ENCODE measurements around the gene ATP9A. TPM values are rescaled to one million over a fixed set of nuclear protein-coding genes. Genes with fewer than 3 reads are reported as not detected.

Gene ATP9A
- total RNA-seq, 1 experiment from 2014 or later: 31.3 TPM

GRCh38 chr20:51610761-51611624 lies 157.2 kb downstream of the ATP9A start:
- no peak for DNase-seq

GRCh38 chr20:51610111-51610510 lies 158.1 kb downstream of the ATP9A start:
- BruUV-seq (replicated peaks): no TSS peak
- no peak overlapping the region for H2AFZ ChIP-seq (ENCODE audit: low read length)
- H3K27me3 ChIP-seq (ENCODE audit: low read length): no peaks in the 10 kb centered on the region
- no peaks in the 10 kb centered on the region for H3K79me2 ChIP-seq (ENCODE audit: low read length)
- H3K9me2 ChIP-seq (replicated peaks; ENCODE audit: low read length): no peaks in the 10 kb centered on the region
- H3K4me2 ChIP-seq (ENCODE audit: low read length): no peak overlapping the region
- no peak overlapping the region for H3K9ac ChIP-seq (ENCODE audit: low read length)
- ATAC-seq (no peak), DNase-seq (no peak)
- 0 out of 2 replicates have a peak, but pooled peaks cover 3% of the 10 kb centered on the region for H3K36me3 ChIP-seq (ENCODE audit: low read depth, low read length)
- TF ChIP-seq EZH2phosphoT487 (IDR thresholded peaks at IDR 0.05; ENCODE audit: borderline replicate concordance, low read length): no peak
- TF ChIP-seq CTCF (conservative IDR thresholded peaks at IDR 0.05; ENCODE audit: low read depth, low read length): no peak
- no peak for TF ChIP-seq EZH2 (IDR thresholded peaks at IDR 0.05; ENCODE audit: low read length, unreplicated experiment)
- H3K9me3 ChIP-seq (ENCODE audit: low read length): no peaks in the 10 kb centered on the region
- H3K27ac ChIP-seq (ENCODE audit: low read length): no peak overlapping the region
- no peaks in the 10 kb centered on the region for H3F3A ChIP-seq (ENCODE audit: low read length, unreplicated experiment)
- no peaks in the 10 kb centered on the region for H3K4me1 ChIP-seq (ENCODE audit: insufficient read depth, low read length)
- intact Hi-C loops (cut with micrococcal nuclease): no loop called here
- H3K4me3 ChIP-seq (ENCODE audit: low read length): no peak overlapping the region
- CTCF ChIA-PET: no interaction called here
- H4K20me1 ChIP-seq (ENCODE audit: low read length): no peaks in the 10 kb centered on the region
- POLR2A ChIA-PET (ENCODE audit: unreplicated experiment): no interaction called here

More at GRCh38 chr20:51610761-51611624, 157.2 kb downstream of the ATP9A start:
- POLR2A ChIA-PET (ENCODE audit: unreplicated experiment): no interaction called here
- no peak for ATAC-seq
- BruUV-seq (replicated peaks): no TSS peak
- Histone ChIP-seq H3K27ac (ENCODE audit: low read length) (no peak overlapping the region), H3K9ac (ENCODE audit: low read length) (no peak overlapping the region), H3F3A (ENCODE audit: low read length, unreplicated experiment) (no peaks in the 10 kb centered on the region), H3K4me3 (ENCODE audit: low read length) (no peak overlapping the region), H4K20me1 (ENCODE audit: low read length) (no peaks in the 10 kb centered on the region), H2AFZ (ENCODE audit: low read length) (no peak overlapping the region), H3K9me3 (ENCODE audit: low read length) (no peaks in the 10 kb centered on the region), H3K79me2 (ENCODE audit: low read length) (no peaks in the 10 kb centered on the region), H3K27me3 (ENCODE audit: low read length) (no peaks in the 10 kb centered on the region), H3K4me1 (ENCODE audit: insufficient read depth, low read length) (no peaks in the 10 kb centered on the region), H3K36me3 (ENCODE audit: low read depth, low read length) (0 out of 2 replicates have a peak, but pooled peaks cover 3% of the 10 kb centered on the region), H3K9me2 (replicated peaks; ENCODE audit: low read length) (no peaks in the 10 kb centered on the region), H3K4me2 (ENCODE audit: low read length) (no peak overlapping the region)
- TF ChIP-seq EZH2 (IDR thresholded peaks at IDR 0.05; ENCODE audit: low read length, unreplicated experiment) (no peak), CTCF (conservative IDR thresholded peaks at IDR 0.05; ENCODE audit: low read depth, low read length) (no peak), EZH2phosphoT487 (IDR thresholded peaks at IDR 0.05; ENCODE audit: borderline replicate concordance, low read length) (no peak)
- intact Hi-C loops (cut with micrococcal nuclease): no loop called here
- CTCF ChIA-PET: interaction anchor here (0.6 kb wide), 1 partner anchor 356 kb away, joined by 3 read pairs; no protein-coding TSS in a partner anchor

GRCh38 chr20:51609251-51609650 lies 158.9 kb downstream of the ATP9A start:
- no peaks in the 10 kb centered on the region for H3K27me3 ChIP-seq (ENCODE audit: low read length)
- CTCF ChIA-PET: no interaction called here
- intact Hi-C loops (cut with micrococcal nuclease): no loop called here

More at GRCh38 chr20:51609251-51609650, 158.9 kb downstream of the ATP9A start:
- no peaks in the 10 kb centered on the region for H3K9me2 ChIP-seq (replicated peaks; ENCODE audit: low read length)
- H2AFZ ChIP-seq (ENCODE audit: low read length): no peak overlapping the region
- no peak overlapping the region for H3K9ac ChIP-seq (ENCODE audit: low read length)
- no peak overlapping the region for H3K27ac ChIP-seq (ENCODE audit: low read length)
- no peak overlapping the region for H3K4me2 ChIP-seq (ENCODE audit: low read length)
- H4K20me1 ChIP-seq (ENCODE audit: low read length): no peaks in the 10 kb centered on the region
- peaks cover 6% of the 10 kb centered on the region; the same call in 1 of the 2 replicates for H3K36me3 ChIP-seq (ENCODE audit: low read depth, low read length)
- no peaks in the 10 kb centered on the region for H3F3A ChIP-seq (ENCODE audit: low read length, unreplicated experiment)
- no peak for TF ChIP-seq EZH2 (IDR thresholded peaks at IDR 0.05; ENCODE audit: low read length, unreplicated experiment)
- no peak for TF ChIP-seq EZH2phosphoT487 (IDR thresholded peaks at IDR 0.05; ENCODE audit: borderline replicate concordance, low read length)
- TF ChIP-seq CTCF (conservative IDR thresholded peaks at IDR 0.05; ENCODE audit: low read depth, low read length): no peak
- H3K9me3 ChIP-seq (ENCODE audit: low read length): no peaks in the 10 kb centered on the region
- POLR2A ChIA-PET (ENCODE audit: unreplicated experiment): no interaction called here
- H3K4me1 ChIP-seq (ENCODE audit: insufficient read depth, low read length): no peaks in the 10 kb centered on the region
- DNase-seq (no peak), ATAC-seq (no peak)
- no peak overlapping the region for H3K4me3 ChIP-seq (ENCODE audit: low read length)
- no TSS peak for BruUV-seq (replicated peaks)
- H3K79me2 ChIP-seq (ENCODE audit: low read length): no peaks in the 10 kb centered on the region

All from PC-3 (cell line).